ENCODE data around the gene GLYATL3.

DNA sequence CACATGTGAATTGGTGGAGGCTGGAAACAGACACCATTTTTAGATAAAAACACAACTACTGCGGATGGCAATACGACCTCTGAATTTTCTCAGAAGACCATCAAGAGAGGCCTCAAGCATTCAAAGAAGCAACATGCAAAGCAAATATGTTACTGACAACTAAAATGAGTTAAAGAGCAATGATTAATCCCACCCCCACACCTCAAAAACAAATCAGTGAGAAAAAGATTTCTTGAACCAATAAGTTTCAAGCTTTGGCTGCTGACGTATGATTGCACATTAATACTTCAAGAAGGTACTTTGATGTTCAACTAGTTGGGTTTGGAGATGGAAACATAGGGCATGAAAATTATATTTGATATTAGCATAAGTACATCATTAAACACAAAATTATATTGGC is 37.7 kb upstream of the GLYATL3 start:
- TF ChIP-seq CTCF (IDR thresholded peaks at IDR 0.05) (no peak), POLR2A (IDR thresholded peaks at IDR 0.05) (no peak)

Measured in uterus (tissue), 2 donors.